RWPE2 (cell line): ENCODE measurements around the gene CHAC1.

Experiments
- ATAC-seq: fragments of 200-7000 bp; cut with Tn5 transposase; 3 replicates; pipeline ENCODE4 v1.9.1; 2021; ENCODE audit warnings: low read depth
- DNase-seq: peaks from one replicate; pipeline ENCODE4 v3.0.0-alpha.2; 2020; ENCODE audit warnings: low spot score
- H3K27ac ChIP-seq: fragments of 450-650 bp; 2 replicates; pipeline ENCODE4 v1.5.1; 2017; ENCODE audit warnings: mild to moderate bottlenecking; ENCODE audit not compliant: poor library complexity, severe bottlenecking
- H3K27me3 ChIP-seq: fragments of 250-450 bp; sonication (Bioruptor Pico); 2 replicates; pipeline ENCODE4 v1.5.1; 2021; ENCODE audit warnings: mild to moderate bottlenecking, moderate library complexity; ENCODE audit not compliant: insufficient read depth, poor library complexity, severe bottlenecking
- H3K36me3 ChIP-seq: fragments of 250-450 bp; sonication (Bioruptor Pico); 2 replicates; pipeline ENCODE4 v1.5.1; 2020; ENCODE audit warnings: low read depth, mild to moderate bottlenecking, moderate library complexity
- H3K4me1 ChIP-seq: fragments of 250-450 bp; sonication (Bioruptor Pico); 2 replicates; pipeline ENCODE4 v1.5.1; 2021; ENCODE audit warnings: mild to moderate bottlenecking, moderate library complexity; ENCODE audit not compliant: insufficient read depth, poor library complexity, severe bottlenecking
- H3K4me3 ChIP-seq: fragments of 250-450 bp; sonication (Bioruptor Pico); 2 replicates; pipeline ENCODE4 v1.5.1; 2021; ENCODE audit warnings: mild to moderate bottlenecking, moderate library complexity; ENCODE audit not compliant: severe bottlenecking
- H3K9me3 ChIP-seq: fragments of 250-450 bp; sonication (Bioruptor Pico); 2 replicates; pipeline ENCODE4 v1.5.1; 2021; ENCODE audit warnings: mild to moderate bottlenecking, moderate library complexity; ENCODE audit not compliant: severe bottlenecking
- TF ChIP-seq, protein P1 (sequence below): fragments of 450-650 bp; IDR thresholded peaks from one replicate; pipeline ENCODE4 v1.5.1; 2017; ENCODE audit warnings: mild to moderate bottlenecking, moderate library complexity; ENCODE audit not compliant: poor library complexity, severe bottlenecking

CHAC1 gene

DNA sequence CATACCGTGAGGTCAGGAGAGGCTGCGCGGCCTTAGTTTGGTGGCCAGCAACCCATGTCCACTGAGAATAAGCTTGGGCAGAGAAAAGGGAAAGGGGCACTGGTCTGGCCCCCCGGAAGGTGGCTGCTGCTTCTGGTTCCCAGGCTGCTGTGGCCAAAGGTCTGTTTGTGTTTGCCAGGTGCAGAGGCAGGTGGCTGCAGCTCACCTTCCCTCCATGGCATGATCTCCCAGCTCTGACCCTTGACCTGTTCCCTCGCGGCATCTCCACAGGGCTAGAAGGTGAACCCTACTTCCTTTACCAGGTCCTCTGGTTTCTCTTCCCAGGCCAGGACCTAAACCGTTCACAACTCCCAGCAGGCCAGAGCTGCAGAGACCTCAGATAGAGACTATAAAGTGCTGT is 45.2 kb upstream of the CHAC1 start:
- no peak overlapping the region for H3K27ac ChIP-seq
- TF ChIP-seq, protein P1, sequence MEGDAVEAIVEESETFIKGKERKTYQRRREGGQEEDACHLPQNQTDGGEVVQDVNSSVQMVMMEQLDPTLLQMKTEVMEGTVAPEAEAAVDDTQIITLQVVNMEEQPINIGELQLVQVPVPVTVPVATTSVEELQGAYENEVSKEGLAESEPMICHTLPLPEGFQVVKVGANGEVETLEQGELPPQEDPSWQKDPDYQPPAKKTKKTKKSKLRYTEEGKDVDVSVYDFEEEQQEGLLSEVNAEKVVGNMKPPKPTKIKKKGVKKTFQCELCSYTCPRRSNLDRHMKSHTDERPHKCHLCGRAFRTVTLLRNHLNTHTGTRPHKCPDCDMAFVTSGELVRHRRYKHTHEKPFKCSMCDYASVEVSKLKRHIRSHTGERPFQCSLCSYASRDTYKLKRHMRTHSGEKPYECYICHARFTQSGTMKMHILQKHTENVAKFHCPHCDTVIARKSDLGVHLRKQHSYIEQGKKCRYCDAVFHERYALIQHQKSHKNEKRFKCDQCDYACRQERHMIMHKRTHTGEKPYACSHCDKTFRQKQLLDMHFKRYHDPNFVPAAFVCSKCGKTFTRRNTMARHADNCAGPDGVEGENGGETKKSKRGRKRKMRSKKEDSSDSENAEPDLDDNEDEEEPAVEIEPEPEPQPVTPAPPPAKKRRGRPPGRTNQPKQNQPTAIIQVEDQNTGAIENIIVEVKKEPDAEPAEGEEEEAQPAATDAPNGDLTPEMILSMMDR: no peak
- ATAC-seq (no peak), DNase-seq (no peak)
- peaks cover 14% of the 10 kb centered on the region for H3K4me1 ChIP-seq
- H3K36me3 ChIP-seq: peaks cover 7% of the 10 kb centered on the region
- no peaks in the 10 kb centered on the region for H3K9me3 ChIP-seq
- no peak overlapping the region for H3K4me3 ChIP-seq
- no peaks in the 10 kb centered on the region for H3K27me3 ChIP-seq

GRCh38 chr15:40909662-40910630 is 43.3 kb upstream of the CHAC1 start:
- H3K27ac ChIP-seq: no peak overlapping the region
- ATAC-seq: no peak
- no peaks in the 10 kb centered on the region for H3K36me3 ChIP-seq
- H3K27me3 ChIP-seq: no peaks in the 10 kb centered on the region
- peaks cover 12% of the 10 kb centered on the region for H3K4me1 ChIP-seq
- DNase-seq: peak; percentile 71
- no peaks in the 10 kb centered on the region for H3K9me3 ChIP-seq
- H3K4me3 ChIP-seq: no peak overlapping the region
- TF ChIP-seq, protein P1: no peak

GRCh38 chr15:40911141-40911540 is 42.1 kb upstream of the CHAC1 start:
- Histone ChIP-seq H3K27ac (no peak overlapping the region), H3K9me3 (no peaks in the 10 kb centered on the region), H3K4me3 (no peak overlapping the region), H3K4me1 (peaks cover 18% of the 10 kb centered on the region), H3K36me3 (no peaks in the 10 kb centered on the region), H3K27me3 (no peaks in the 10 kb centered on the region)
- no peak for ATAC-seq
- DNase-seq: peak; percentile 69
- TF ChIP-seq, protein P1: no peak

GRCh38 chr15:40911693-40912092 is 41.6 kb upstream of the CHAC1 start:
- H3K4me3 ChIP-seq: no peak overlapping the region
- H3K36me3 ChIP-seq: no peaks in the 10 kb centered on the region
- H3K27me3 ChIP-seq: no peaks in the 10 kb centered on the region
- no peaks in the 10 kb centered on the region for H3K9me3 ChIP-seq
- H3K27ac ChIP-seq: no peak overlapping the region
- DNase-seq (no peak), ATAC-seq (no peak)
- peaks cover 15% of the 10 kb centered on the region for H3K4me1 ChIP-seq
- TF ChIP-seq, protein P1: no peak

- TF ChIP-seq, protein P1: no peak
- DNase-seq (no peak), ATAC-seq (no peak)
- Histone ChIP-seq H3K27ac (no peak overlapping the region), H3K27me3 (no peaks in the 10 kb centered on the region), H3K9me3 (no peaks in the 10 kb centered on the region), H3K4me1 (peaks cover 7% of the 10 kb centered on the region), H3K36me3 (no peaks in the 10 kb centered on the region), H3K4me3 (no peak overlapping the region)
Measured at GRCh38 chr15:40912478-40912877, 40.8 kb upstream of the CHAC1 start.
